Activated T-helper 1 cell treated with anti-CD3 and anti-CD28 coated beads, Interleukin-12 subunit alpha, Interleukin-12 subunit beta, Interleukin-2, Interleukin-4 antibody, amounts not matched to agents 30 ng/mL and 10 ng/mL and 1 ng/mL, durations not matched to agents 14 hours and 24 hours and 36 hours (primary cell): ENCODE data around the gene MRPL48. TPM values are rescaled to one million over a fixed set of nuclear protein-coding genes. Genes with fewer than 3 reads are reported as not detected.
A peak's percentile ranks its signal among the peaks of the same experiment; 100 is the strongest.
"Not testable (repeated sequence)": the region's sequence is repeated elsewhere in the genome, so short reads cannot be mapped to it uniquely, and the experiment has no call there.

Experiments used
- DNase-seq: peaks from one replicate; pipeline ENCODE4 v3.0.0; 2021; ENCODE audit warnings: low spot score
- H3K27ac Mint-ChIP-seq: one replicate; pipeline ENCODE4 v1.8.0; 2021; ENCODE audit warnings: mild to moderate bottlenecking, mixed read lengths
- H3K27me3 Mint-ChIP-seq: one replicate; pipeline ENCODE4 v1.8.0; 2022; ENCODE audit warnings: mild to moderate bottlenecking, moderate library complexity, mixed read lengths; ENCODE audit not compliant: insufficient read depth
- H3K36me3 Mint-ChIP-seq: one replicate; pipeline ENCODE4 v1.8.0; 2021; ENCODE audit warnings: low read depth, mixed read lengths
- H3K4me1 Mint-ChIP-seq: one replicate; pipeline ENCODE4 v1.8.0; 2021; ENCODE audit warnings: low read depth, mixed read lengths
- H3K4me3 Mint-ChIP-seq: one replicate; pipeline ENCODE4 v1.8.0; 2021; ENCODE audit warnings: mild to moderate bottlenecking, moderate library complexity, mixed read lengths
- H3K9me3 Mint-ChIP-seq: one replicate; pipeline ENCODE4 v1.8.0; 2021; ENCODE audit warnings: mixed read lengths
- intact Hi-C: fragments of 100-400 bp; cut with micrococcal nuclease; formaldehyde crosslinking; loops from one replicate; pipeline ENCODE4 v1.15.1; 2024
- total RNA-seq: library from RNA; stranded (reverse); gene quantifications from 2 replicates; pipeline ENCODE4 v1.2.3, GENCODE V29; 2022

MRPL48 gene
- total RNA-seq, 1 donor from 2014 or later = 56.3 TPM

DNA sequence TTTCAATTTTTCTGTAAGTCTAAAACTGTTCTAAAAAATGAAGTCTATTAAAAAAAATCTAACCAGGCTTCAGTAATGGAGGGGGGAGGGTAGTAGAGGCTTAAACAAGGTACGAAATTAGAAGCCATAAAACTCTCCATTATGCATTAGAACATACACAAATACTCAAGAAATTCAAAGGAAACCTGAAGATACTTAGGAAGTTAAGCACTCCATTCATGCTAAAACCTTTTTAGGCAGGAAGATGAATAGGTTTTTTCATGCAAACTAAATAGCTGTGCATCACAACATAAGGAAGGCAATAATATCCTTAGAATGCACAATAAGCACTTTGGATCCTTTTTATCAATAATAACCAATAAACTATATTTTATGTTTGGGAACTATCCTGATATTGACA lies 29.2 kb upstream of the MRPL48 start:
- Mint-ChIP-seq H3K27ac (peak overlapping the region; percentile 44), H3K27me3 (no peaks in the 10 kb centered on the region), H3K4me3 (peak overlapping the region; percentile 98), H3K9me3 (no peaks in the 10 kb centered on the region), H3K36me3 (peaks cover 17% of the 10 kb centered on the region), H3K4me1 (peaks cover 41% of the 10 kb centered on the region)
- DNase-seq = no peak
- intact Hi-C loops = no loop called here

DNA sequence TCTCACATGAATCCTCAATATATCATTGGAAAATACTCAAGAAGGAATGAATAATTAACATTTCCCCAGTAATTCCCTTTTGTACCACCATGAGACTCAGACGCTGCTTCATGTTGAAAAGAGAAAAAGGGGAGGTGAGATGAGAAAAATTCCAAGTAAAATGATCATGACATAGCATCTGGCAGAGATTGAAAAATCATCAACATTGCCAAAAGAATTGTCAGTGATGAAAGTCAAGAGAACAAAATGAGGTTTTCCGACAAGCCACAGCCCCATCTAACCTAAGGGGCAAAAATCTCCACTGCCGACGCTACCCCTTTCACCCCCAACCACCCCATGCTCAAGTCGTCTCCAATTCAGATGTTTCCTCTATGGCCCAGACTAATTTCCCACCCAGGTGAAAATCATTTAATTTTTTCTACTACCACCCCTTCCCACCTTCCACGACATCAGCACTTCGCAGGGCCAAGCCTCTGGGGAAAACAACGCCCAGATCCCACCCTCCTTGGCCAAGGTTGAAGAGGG lies 28.0 kb upstream of the MRPL48 start:
- Mint-ChIP-seq H3K27ac (peak overlapping the region; percentile 90), H3K4me3 (peak overlapping the region; percentile 98), H3K36me3 (peaks cover 12% of the 10 kb centered on the region), H3K27me3 (no peaks in the 10 kb centered on the region), H3K4me1 (peaks cover 41% of the 10 kb centered on the region), H3K9me3 (no peaks in the 10 kb centered on the region)
- no peak for DNase-seq
- intact Hi-C loops = loop anchor here (5.0 to 10.0 kb wide), 2 partner anchors 617 to 1185 kb away; partner anchors contain the start of genes FCHSD2, SPCS2 and XRRA1

DNA sequence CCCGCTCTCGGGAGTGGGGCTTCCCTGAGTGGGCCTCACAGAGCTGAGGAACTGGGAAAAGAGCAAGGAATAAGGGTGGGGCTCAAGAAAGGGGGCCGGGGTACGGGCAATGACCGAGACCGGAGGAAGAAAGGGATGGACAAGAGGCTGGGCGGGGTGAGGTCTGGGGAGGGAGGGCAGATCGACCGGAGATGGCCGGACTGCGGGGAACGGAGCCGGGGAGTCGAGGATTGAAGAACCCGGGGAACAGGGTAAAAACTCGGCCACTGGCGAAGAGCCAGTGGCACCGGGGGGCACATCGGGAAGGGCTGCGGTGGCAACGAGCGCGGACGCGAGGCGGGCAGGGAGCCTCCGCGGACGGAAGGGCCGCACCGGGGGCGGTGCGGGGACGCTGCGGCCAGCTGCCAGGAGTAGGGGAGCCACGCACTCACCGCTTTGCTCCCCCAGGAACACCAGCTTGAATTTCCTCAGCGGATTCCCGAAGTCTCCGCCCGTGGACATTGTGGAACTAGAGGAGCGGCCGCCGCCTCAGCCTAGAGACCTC lies 27.5 kb upstream of the MRPL48 start:
- Mint-ChIP-seq H3K4me3 (peak overlapping the region; percentile 98), H3K9me3 (no peaks in the 10 kb centered on the region), H3K27me3 (no peaks in the 10 kb centered on the region), H3K27ac (peak overlapping the region; percentile 90), H3K36me3 (peaks cover 12% of the 10 kb centered on the region), H3K4me1 (peaks cover 41% of the 10 kb centered on the region)
- intact Hi-C loops = loop anchor here (5.0 to 10.0 kb wide), 2 partner anchors 618 to 1185 kb away; partner anchors contain the start of genes FCHSD2, SPCS2 and XRRA1
- DNase-seq = no peak

DNA sequence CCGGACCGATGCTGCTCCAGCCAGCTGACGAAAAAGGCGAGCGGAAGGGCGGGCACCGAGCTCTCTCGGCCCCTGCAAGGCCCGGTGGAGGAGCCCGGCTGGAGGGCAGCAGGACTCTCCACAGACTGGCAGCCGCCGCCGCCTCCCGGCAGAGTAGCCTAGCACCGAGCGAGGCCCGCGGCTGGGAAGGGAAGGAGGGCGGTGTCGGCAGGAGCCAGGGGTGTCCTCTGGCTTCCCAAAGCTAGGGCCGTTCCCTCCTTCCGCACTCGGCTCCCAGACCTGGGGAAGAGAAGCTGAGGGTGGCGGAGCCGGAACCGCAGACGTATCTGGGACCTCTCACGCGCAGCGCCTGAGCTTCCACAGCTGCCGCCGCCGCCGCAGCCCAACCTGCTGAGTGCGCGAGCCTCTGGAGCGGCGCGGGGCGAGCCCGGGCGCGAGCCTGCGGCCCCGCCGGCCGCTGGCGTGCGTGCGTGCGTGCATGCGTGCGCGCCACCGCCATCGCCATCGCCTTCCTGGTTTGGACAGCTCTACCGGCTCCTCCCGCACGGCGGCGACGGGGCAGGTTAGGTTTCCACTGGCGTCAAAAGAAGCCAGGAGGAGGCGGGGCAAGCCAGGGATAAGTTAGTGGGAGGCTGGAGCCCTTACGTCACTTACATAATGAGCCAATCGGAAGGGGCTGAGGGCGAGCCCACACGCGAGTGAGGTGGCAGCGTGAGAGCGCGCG lies 26.8 kb upstream of the MRPL48 start, which contains the start of gene RAB6A:
Gene RAB6A, minus strand, starts transcription at position 396 of the 724 bp plus-strand sequence. CDS start 439 bp downstream, outside the sequence.
- peaks cover 3% of the 10 kb centered on the region for H3K27me3 Mint-ChIP-seq
- intact Hi-C loops = loop anchor here (1.0 to 10.0 kb wide), 10 partner anchors 18 to 1184 kb away; partner anchors contain the start of genes C2CD3, COA4, FAM168A and FCHSD2
- H3K9me3 Mint-ChIP-seq = no peaks in the 10 kb centered on the region
- H3K27ac Mint-ChIP-seq = peak within 1 kb of the TSS; percentile 97
- H3K4me1 Mint-ChIP-seq = peaks cover 41% of the 10 kb centered on the region
- DNase-seq = peak; percentile 100
- peaks cover 12% of the 10 kb centered on the region for H3K36me3 Mint-ChIP-seq
- peak within 1 kb of the TSS; percentile 98 for H3K4me3 Mint-ChIP-seq

DNA sequence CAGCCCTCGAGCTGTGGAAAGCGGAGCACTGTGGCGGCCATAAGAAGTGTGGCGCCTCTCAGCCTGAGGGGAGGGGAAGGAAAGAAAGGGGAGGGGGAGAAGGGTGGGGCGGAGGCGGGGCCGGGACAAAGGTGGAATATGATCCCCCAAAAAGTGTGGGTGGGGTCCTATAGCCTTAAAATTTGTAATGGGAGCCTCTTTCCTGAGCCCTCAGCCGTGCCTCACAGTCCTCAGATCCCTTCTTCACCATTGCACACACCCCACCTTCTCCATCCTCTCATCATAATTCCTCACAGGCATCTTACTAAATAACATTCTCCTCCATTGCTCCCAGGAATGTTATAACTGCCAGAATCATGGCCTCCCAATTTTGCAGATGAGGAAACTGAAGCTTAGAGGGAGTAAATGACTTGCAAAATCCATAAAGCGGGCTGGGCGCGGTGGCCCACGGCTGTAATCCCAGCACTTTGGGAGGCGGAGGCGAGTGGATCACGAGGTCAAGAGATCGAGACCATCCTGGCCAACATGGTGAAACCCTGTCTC lies 26.2 kb upstream of the MRPL48 start:
- no peak for DNase-seq

DNA sequence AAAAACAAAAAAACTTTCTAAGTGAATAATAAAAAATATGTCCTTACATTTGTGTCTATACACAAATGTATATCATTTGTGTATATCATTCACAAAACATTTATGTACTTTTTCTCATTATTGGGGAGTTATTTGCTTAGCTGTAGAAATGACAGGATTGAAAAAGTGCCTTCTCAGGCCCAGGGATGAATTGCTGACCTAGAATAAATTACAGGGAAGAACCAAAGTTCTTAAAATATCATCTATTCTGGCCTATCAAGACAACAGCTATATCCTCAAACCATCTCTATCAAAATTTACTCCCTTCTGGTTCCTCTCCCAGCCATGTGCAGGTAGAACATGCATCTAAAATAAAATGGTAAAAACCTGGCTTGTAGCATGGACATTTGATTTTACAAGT lies 24.9 kb upstream of the MRPL48 start:
- Mint-ChIP-seq H3K27me3 (peaks cover 14% of the 10 kb centered on the region), H3K9me3 (no peaks in the 10 kb centered on the region), H3K4me1 (peaks cover 39% of the 10 kb centered on the region), H3K36me3 (peaks cover 10% of the 10 kb centered on the region), H3K27ac (no peak overlapping the region), H3K4me3 (no peak overlapping the region)
- intact Hi-C loops = loop anchor here (5.0 to 10.0 kb wide), 2 partner anchors 620 to 1182 kb away; partner anchors contain the start of genes FCHSD2, SPCS2 and XRRA1
- DNase-seq = no peak

More for the DNA sequence above, 26.2 kb upstream of the MRPL48 start:
- Mint-ChIP-seq H3K27ac (peak overlapping the region; percentile 97), H3K9me3 (no peaks in the 10 kb centered on the region), H3K27me3 (peaks cover 9% of the 10 kb centered on the region), H3K36me3 (peaks cover 12% of the 10 kb centered on the region), H3K4me1 (peaks cover 41% of the 10 kb centered on the region), H3K4me3 (peak overlapping the region; percentile 98)
- intact Hi-C loops = loop anchor here (1.0 to 10.0 kb wide), 10 partner anchors 18 to 1183 kb away; partner anchors contain the start of genes C2CD3, COA4, FAM168A and FCHSD2

DNA sequence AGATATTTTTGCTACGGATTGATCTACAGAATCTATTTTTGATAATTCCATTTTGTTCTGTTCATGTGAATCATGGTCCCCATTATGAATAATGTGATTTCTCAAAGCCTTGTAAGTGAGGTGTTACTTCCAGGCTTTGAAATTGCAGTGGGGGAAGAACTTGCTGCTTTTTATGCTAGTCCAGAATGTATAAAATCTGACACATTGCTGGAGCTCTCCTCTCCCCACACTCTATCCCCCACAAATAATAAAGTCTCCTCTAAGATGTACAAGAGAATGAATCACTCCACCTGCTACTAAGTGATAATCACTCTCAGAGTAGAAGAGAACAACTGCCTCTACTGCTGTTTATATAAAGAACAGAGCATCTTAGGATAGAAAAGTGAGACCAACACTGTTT lies 20.9 kb upstream of the MRPL48 start:
- H3K27me3 Mint-ChIP-seq = peaks cover 14% of the 10 kb centered on the region
- H3K9me3 Mint-ChIP-seq = no peaks in the 10 kb centered on the region
- no peak for DNase-seq
- H3K36me3 Mint-ChIP-seq = no peaks in the 10 kb centered on the region
- H3K4me1 Mint-ChIP-seq = peaks cover 16% of the 10 kb centered on the region
- intact Hi-C loops = loop anchor here (10.0 kb wide), 1 partner anchor 1178 kb away; the partner anchor contains the start of genes SPCS2 and XRRA1
- no peak overlapping the region for H3K4me3 Mint-ChIP-seq
- H3K27ac Mint-ChIP-seq = no peak overlapping the region

DNA sequence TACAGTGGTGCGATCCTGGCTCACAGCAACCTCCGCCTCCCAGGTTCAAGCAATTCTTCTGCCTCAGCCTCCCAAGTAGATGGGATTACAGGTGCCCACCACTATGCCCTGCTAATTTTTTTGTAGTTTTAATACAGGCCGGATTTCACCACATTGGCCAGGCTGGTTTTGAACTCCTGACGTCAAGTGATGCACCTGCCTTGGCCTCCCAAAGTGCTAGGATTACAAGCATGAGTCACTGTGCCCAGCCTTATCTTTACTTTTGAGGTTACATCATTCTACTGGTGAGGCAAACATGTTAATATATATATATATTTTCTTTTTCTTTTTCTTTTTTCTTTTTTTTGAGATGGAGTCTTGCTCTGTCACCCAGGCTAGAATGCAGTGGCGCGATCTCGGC lies 16.9 kb upstream of the MRPL48 start:
- H3K4me1 Mint-ChIP-seq, H3K36me3 Mint-ChIP-seq, intact Hi-C loops, DNase-seq, H3K9me3 Mint-ChIP-seq, H3K27ac Mint-ChIP-seq, H3K4me3 Mint-ChIP-seq: not testable (repeated sequence)
- H3K27me3 Mint-ChIP-seq = peaks cover 11% of the 10 kb centered on the region

DNA sequence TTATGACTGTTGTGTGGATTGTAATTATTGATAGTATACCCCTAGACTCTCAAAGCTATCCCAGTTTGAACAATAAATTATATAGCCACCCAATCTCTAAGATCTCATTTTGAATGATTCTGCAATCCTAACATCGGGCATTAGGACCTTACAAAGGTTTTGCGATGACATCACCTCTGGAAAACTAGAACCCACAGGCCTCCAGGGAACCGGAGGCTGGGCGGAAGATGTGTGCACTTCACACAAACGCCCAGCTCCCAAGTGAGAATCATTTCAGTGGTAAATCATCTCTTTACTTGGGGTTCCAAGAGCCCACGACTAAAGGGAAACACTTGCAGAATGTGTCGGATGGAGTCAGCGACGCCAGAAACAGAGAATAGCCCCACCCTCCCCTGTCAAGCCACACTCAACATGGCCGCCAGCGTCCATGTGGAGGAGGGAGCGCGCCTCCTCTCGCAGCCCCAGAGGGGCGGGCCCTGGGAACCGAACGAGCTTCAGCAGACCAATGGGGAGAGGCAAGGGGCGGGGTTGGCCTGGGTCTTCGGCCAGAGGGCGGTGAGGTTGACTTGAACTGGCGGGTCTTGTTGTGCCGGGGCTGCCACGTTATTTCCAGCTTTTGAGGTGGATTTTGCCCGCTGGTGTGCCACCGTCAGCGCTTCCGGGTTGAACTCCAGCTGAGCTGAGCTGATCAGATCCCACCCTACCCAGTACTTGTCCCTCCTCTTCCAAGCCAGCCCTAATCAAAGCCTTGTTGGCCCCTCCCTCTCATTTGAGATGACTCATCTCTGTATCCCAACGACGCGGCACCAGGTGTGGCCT lies 8.4 kb upstream of the MRPL48 start:
- Mint-ChIP-seq H3K9me3 (no peaks in the 10 kb centered on the region), H3K27me3 (no peaks in the 10 kb centered on the region), H3K4me3 (peak overlapping the region; percentile 90), H3K36me3 (no peaks in the 10 kb centered on the region), H3K4me1 (peaks cover 10% of the 10 kb centered on the region), H3K27ac (peak overlapping the region; percentile 99)
- intact Hi-C loops = loop anchor here (1.0 to 5.0 kb wide), 8 partner anchors 9 to 713 kb away; partner anchors contain the start of genes C2CD3, COA4, FAM168A and LIPT2
- DNase-seq = peak; percentile 97

DNA sequence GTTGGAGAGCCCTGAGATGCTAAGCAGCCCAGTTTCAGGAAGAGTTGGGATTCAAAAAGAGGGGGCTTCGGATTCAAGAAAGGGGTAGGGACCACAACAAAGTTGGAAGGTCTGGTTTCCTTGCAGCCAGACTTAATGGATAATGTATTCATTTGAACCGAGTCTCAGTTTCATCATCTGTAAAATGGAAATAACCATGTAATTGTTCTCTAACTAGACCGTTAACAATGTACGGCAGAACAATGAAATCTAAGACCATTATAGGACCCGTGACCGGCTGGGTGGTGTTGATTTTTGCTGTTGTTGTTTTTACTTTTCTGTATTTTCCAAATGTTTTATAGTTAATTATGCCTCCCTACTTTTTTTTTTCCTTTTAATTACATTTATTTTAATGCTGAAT lies 6.4 kb upstream of the MRPL48 start:
- Mint-ChIP-seq H3K4me1 (peaks cover 15% of the 10 kb centered on the region), H3K27me3 (no peaks in the 10 kb centered on the region), H3K36me3 (no peaks in the 10 kb centered on the region), H3K27ac (no peak overlapping the region), H3K4me3 (peak overlapping the region; percentile 24), H3K9me3 (no peaks in the 10 kb centered on the region)
- intact Hi-C loops = no loop called here
- DNase-seq = no peak

DNA sequence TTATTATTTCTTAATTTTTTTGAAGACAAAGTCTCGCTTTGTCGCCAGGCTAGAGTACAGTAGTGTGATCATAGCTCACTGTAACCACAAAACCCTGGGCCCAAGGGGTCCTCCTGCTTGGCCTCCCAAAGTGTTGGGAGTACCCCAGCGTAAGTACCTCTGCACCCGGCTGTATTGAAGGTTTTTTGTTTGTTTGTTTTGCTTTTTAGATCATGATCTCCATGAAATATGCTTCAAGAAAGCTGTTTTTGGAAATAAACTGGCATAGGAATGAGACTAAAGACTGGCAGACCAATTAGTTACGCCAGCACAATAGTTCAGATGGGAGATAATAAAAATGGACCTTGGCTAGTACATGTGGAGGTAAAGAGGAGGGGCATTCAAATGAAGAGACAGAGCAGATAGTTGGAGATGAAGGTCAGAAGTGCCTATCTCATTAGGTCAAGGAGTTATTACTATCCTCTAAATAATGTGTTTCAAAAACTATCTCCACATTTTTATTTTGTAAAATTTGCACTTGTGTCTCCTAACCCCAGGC lies 4.1 kb upstream of the MRPL48 start:
- Mint-ChIP-seq H3K27me3 (no peaks in the 10 kb centered on the region), H3K9me3 (no peaks in the 10 kb centered on the region), H3K4me3 (no peak overlapping the region), H3K36me3 (no peaks in the 10 kb centered on the region), H3K27ac (no peak overlapping the region), H3K4me1 (peaks cover 22% of the 10 kb centered on the region)
- intact Hi-C loops = no loop called here
- DNase-seq = no peak
